GM12878 (cell line): Measurements from ENCODE around the gene CCDC57. TPM values are rescaled to one million over a fixed set of nuclear protein-coding genes. Genes with fewer than 3 reads are reported as not detected.

Source experiments
- ATAC-seq: fragments of 200-7000 bp; cut with Tn5 transposase; 3 replicates; pipeline ENCODE4 v1.9.1; 2020; ENCODE audit warnings: mild to moderate bottlenecking, moderate library complexity
- BruUV-seq: library from RNA; stranded (reverse); fragments of 400-500 nt; replicated peaks from 2 replicates; lab custom pipeline; 2021; lab: Mats Ljungman, UMichigan
- CTCF ChIA-PET: fragments of 300-600 bp; sonication (Branson Sonifier 250); formaldehyde crosslinking; extraction: SDS; loops from one replicate; lab custom pipeline; 2021; ENCODE audit warnings: inconsistent platforms; lab: Yijun Ruan, JAX
- POLR2A ChIA-PET: fragments of 350-600 bp; formaldehyde crosslinking; extraction: SDS; loops from one replicate; lab custom pipeline; 2021; ENCODE audit warnings: inconsistent platforms; lab: Charles Lee
- RAD21 ChIA-PET: fragments of 300-600 bp; sonication (Branson Sonifier 250); formaldehyde crosslinking; loops from one replicate; lab custom pipeline; 2023; ENCODE audit warnings: antibody characterized with exemption; ENCODE audit not compliant: unreplicated experiment; lab: Charles Lee
- SMC1A ChIA-PET: fragments of 300-600 bp; sonication (Branson Sonifier 250); formaldehyde crosslinking; loops from one replicate; lab custom pipeline; 2023; ENCODE audit not compliant: unreplicated experiment, uncharacterized antibody; lab: Charles Lee
- DNase-seq: peaks from one replicate; pipeline ENCODE4 v3.0.0-alpha.2; 2011; ENCODE audit warnings: low read depth, low spot score
- FAIRE-seq: peaks from 3 replicates; lab custom pipeline; 2011; peaks lifted over from hg19 to GRCh38; lab: Jason Lieb, UNC
- H2AFZ ChIP-seq: 2 replicates; pipeline ENCODE4 v1.6.0; 2011; ENCODE audit warnings: low read depth, low read length, control low read depth; ENCODE audit not compliant: control insufficient read depth
- H3K27ac ChIP-seq: 2 replicates; pipeline ENCODE4 v1.5.1; 2011; ENCODE audit warnings: control low read depth; ENCODE audit not compliant: control insufficient read depth, insufficient read depth
- H3K27me3 ChIP-seq, 2 experiments: replicated peaks in 1 of 2; 2 replicates each; pipeline versions ENCODE4 v1.6.0 to v1.6.1; 2011; ENCODE audit warnings: low read length in 1 of 2; ENCODE audit not compliant: control insufficient read depth in 2 of 2, insufficient read depth in 2 of 2
- H3K36me3 ChIP-seq, 2 experiments: 2 replicates each; pipeline ENCODE4 v1.5.1; 2011; ENCODE audit warnings: low read length in 1 of 2; ENCODE audit not compliant: control insufficient read depth in 2 of 2, insufficient read depth in 2 of 2
- H3K4me1 ChIP-seq: 2 replicates; pipeline ENCODE4 v1.6.1; 2011; ENCODE audit warnings: mild to moderate bottlenecking, low read length, moderate library complexity, mixed read lengths; ENCODE audit not compliant: control insufficient read depth, insufficient read depth
- H3K4me2 ChIP-seq: 2 replicates; pipeline ENCODE4 v1.6.0; 2011; ENCODE audit warnings: control low read depth; ENCODE audit not compliant: control insufficient read depth, insufficient read depth
- H3K4me3 ChIP-seq: fragments of 200-600 bp; sonication (generic); 2 replicates; pipeline ENCODE4 v1.5.1; 2016
- H3K79me2 ChIP-seq: 2 replicates; pipeline ENCODE4 v1.6.0; 2011; ENCODE audit warnings: low read length; ENCODE audit not compliant: control insufficient read depth, insufficient read depth
- H3K9ac ChIP-seq: 2 replicates; pipeline ENCODE4 v1.8.0; 2011; ENCODE audit warnings: low read length, control low read depth, mixed read lengths; ENCODE audit not compliant: control insufficient read depth, insufficient read depth
- H3K9me3 ChIP-seq: replicated peaks from 3 replicates; pipeline ENCODE4 v1.5.1; 2011; ENCODE audit warnings: mild to moderate bottlenecking, low read length; ENCODE audit not compliant: control insufficient read depth, insufficient read depth
- H4K20me1 ChIP-seq: 2 replicates; pipeline ENCODE4 v1.6.0; 2011; ENCODE audit not compliant: control insufficient read depth, insufficient read depth
- CHD2 ChIP-seq: IDR thresholded peaks from 2 replicates; pipeline ENCODE4 v1.6.1; 2011; ENCODE audit warnings: low read depth, low read length, improper control_type of control experiment, borderline replicate concordance
- EZH2 ChIP-seq: IDR thresholded peaks from 2 replicates; pipeline ENCODE4 v1.6.1; 2012; ENCODE audit warnings: low read depth, mild to moderate bottlenecking, control low read depth, inconsistent platforms, low read length, borderline replicate concordance; ENCODE audit not compliant: control insufficient read depth
- MYB ChIP-seq: fragments of 150-350 bp; IDR thresholded peaks from 2 replicates; pipeline ENCODE4 v1.6.1; 2014; ENCODE audit warnings: mild to moderate bottlenecking, low read depth, low read length, borderline replicate concordance
- NRF1 ChIP-seq: conservative IDR thresholded peaks from 2 replicates; pipeline ENCODE4 v1.6.1; 2011; ENCODE audit warnings: mild to moderate bottlenecking, low read depth, low read length, improper control_type of control experiment
- POLR2A ChIP-seq: IDR thresholded peaks from 2 replicates; pipeline ENCODE4 v1.6.1; 2011; ENCODE audit warnings: low read depth, mild to moderate bottlenecking, low read length
- POLR2AphosphoS5 ChIP-seq: IDR thresholded peaks from 2 replicates; pipeline ENCODE4 v1.6.1; 2011; ENCODE audit warnings: mild to moderate bottlenecking, low read length, inconsistent platforms
- SUZ12 ChIP-seq: fragments of 200-600 bp; sonication (generic); IDR thresholded peaks from one replicate; pipeline ENCODE4 v1.6.1; 2018; ENCODE audit warnings: antibody characterized with exemption, mild to moderate bottlenecking; ENCODE audit not compliant: unreplicated experiment
- ZBTB33 ChIP-seq: fragments of 450-650 bp; IDR thresholded peaks from 2 replicates; pipeline ENCODE4 v1.6.1; 2017; ENCODE audit warnings: mild to moderate bottlenecking
- ZNF24 ChIP-seq: fragments of 450-650 bp; IDR thresholded peaks from 2 replicates; pipeline ENCODE4 v1.6.1; 2017; ENCODE audit warnings: antibody characterized with exemption, mild to moderate bottlenecking
- WGBS: methylation state at CpG from one replicate; pipeline ENCODE4 v1.1.6; 2016; ENCODE audit warnings: low lambda C conversion rate; ENCODE audit not compliant: insufficient replicate concordance, insufficient coverage; ENCODE audit errors: missing lambda C conversion rate; 5-methylcytosine and 5-hydroxymethylcytosine counted together
- in situ Hi-C: fragments of 300-500 bp; cut with MboI; formaldehyde crosslinking; loops from 9 replicates; pipeline ENCODE4 v1.14.3; 2018; ENCODE audit warnings: mixed read lengths
- intact Hi-C: fragments of 100-400 bp; cut with micrococcal nuclease; formaldehyde crosslinking; loops from one replicate; pipeline ENCODE4 v1.14.2; 2022; ENCODE audit not compliant: unreplicated experiment
- polyA plus RNA-seq, 11 experiments: library from polyadenylated mRNA; depleted of rRNA in 4 of 11; unstranded in 6 of 11; stranded (reverse) in 5 of 11; fragments of >200 nt; fragmentation: Nextera tagmentation in 4 of 11; fragmentation: Illumina TruSeq in 1 of 11; extraction: Ambion mirVana in 4 of 11; extraction: Trizol in 1 of 11; gene quantifications; 1 replicate in 1 of 11; 2 replicates in 10 of 11; pipeline versions ENCODE4 v1.2.1 to v1.2.3, GENCODE V29; 2011 to 2016; ENCODE audit warnings: inconsistent platforms in 2 of 11, missing spikeins in 2 of 11, low read depth in 1 of 11
- total RNA-seq, 4 experiments: library from RNA; depleted of rRNA in 3 of 4; stranded (reverse); fragments of >200 nt in 3 of 4; fragmentation: Illumina TruSeq in 1 of 4; extraction: Trizol in 1 of 4; gene quantifications; 2 replicates each; pipeline versions ENCODE4 v1.2.1 to v1.2.3, GENCODE V29; 2013 to 2021
- TF ChIP-seq, protein P1 (sequence below): IDR thresholded peaks from 2 replicates; pipeline ENCODE4 v1.6.1; 2012; ENCODE audit warnings: low read depth, low read length, improper control_type of control experiment
- TF ChIP-seq, protein P2 (sequence below): fragments of 150-350 bp; IDR thresholded peaks from 2 replicates; pipeline ENCODE4 v1.6.1; 2014; ENCODE audit warnings: mild to moderate bottlenecking, low read depth, low read length

The CCDC57 gene
- total and polyA plus RNA-seq, 10 of the 15 experiments (the other 5 are each of a cell fraction or from before 2014, with no cell fraction given) = 5.4 to 123 (median 45.8) TPM

DNA sequence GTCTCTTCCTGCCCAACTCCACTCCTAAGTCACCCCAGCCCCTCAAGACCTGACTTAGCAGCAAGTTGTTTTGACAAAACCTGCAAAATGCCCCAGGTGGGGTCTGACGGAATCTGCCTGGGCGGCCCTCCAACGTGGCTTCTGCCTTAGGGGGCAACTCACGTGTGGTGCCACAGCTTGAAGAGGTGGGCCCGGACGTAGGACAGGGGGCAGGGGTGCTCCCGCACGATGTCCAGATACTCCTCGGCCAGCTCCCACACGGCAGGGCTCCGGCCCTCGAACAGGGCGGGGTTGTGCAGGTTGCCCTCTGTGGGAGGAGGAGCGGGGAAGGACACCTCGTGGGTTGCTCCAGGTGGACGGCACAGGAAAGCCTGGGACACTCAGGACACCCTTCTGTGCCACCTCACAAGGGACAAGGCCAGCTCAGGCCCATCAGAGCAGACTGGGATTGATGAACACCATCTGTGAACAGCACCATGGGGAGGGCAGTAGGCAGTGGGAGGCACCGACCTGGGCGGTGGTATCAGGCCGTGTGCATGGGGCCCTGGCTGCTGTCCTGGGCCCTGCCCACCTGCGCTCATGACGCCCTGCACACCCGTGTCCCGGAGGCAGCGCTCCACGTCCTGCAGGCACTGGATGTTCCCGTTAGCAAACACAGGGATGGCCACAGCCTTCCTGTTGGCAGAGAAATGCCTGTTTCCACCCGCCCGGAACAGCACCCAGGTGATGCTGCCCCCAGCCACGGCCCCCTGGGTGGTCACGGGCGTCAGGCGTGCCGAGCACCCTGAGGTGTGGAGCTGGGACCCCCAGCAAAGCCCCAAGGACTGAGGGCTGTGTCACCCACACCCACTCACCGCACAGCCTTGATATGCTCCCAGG, 151.4 kb downstream of the CCDC57 start:
- FAIRE-seq (no peak), DNase-seq (no peak), ATAC-seq (no peak)
- BruUV-seq = no TSS peak
- POLR2A ChIA-PET = no interaction called here
- Histone ChIP-seq H3K4me1 (peaks cover 8% of the 10 kb centered on the region), H3K27ac (no peak overlapping the region), H3K9ac (no peak overlapping the region), H3K4me2 (no peak overlapping the region), H3K9me3 (no peaks in the 10 kb centered on the region), H4K20me1 (no peaks in the 10 kb centered on the region), H3K4me3 (no peak overlapping the region), H3K79me2 (peaks cover 19% of the 10 kb centered on the region), H3K27me3 (no peaks in the 10 kb centered on the region), H2AFZ (no peak overlapping the region), H3K36me3 (peaks cover 3 to 26% of the 10 kb centered on the region in 2 experiments)
- WGBS = 87% methylated on average over 32 of the region's 34 CpGs
- in situ Hi-C loops = no loop called here
- RAD21 ChIA-PET = no interaction called here
- SMC1A ChIA-PET = no interaction called here
- TF ChIP-seq POLR2A (peak; percentile 64), NRF1 (no peak), EZH2 (no peak), POLR2AphosphoS5 (peak; percentile 52; the same call in 1 of the 2 replicates), MYB (no peak)
- CTCF ChIA-PET = no interaction called here
- intact Hi-C loops = no loop called here

DNA sequence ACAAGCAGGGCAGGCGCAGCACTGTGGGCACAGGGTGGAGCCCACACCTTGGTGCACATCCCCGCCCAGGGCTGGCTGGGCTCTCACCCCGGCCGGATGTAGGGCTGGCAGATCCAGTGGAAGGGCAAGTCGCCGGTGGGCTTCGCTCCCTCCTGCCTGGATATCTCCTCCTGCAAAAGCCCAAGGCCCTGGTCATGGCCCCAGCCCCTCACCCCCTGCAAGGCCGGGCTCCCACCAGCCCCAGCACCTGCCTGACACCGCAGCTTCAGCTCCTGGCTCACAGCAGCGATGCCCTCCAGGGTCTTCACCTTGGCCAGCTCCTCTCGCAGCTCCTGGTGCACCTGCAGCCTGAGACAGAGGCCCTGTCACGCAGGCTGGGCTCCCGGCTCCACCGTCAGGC, 152.0 kb downstream of the CCDC57 start:
- ChIA-PET CTCF (interaction anchor here (1.1 kb wide), 1 partner anchor 23 kb away, joined by 3 read pairs; the partner anchor contains the start of gene DCXR), POLR2A (no interaction called here), RAD21 (no interaction called here), SMC1A (no interaction called here)
- H3K9me3 ChIP-seq = no peaks in the 10 kb centered on the region
- peaks cover 8% of the 10 kb centered on the region for H3K4me1 ChIP-seq
- H4K20me1 ChIP-seq = no peaks in the 10 kb centered on the region
- in situ Hi-C loops = no loop called here
- ATAC-seq (no peak), FAIRE-seq (no peak), DNase-seq (no peak)
- 90% methylated on average over 12 of the region's 14 CpGs for WGBS
- H3K27me3 ChIP-seq = no peaks in the 10 kb centered on the region
- H3K36me3 ChIP-seq = peaks cover 3 to 31% of the 10 kb centered on the region in 2 experiments
- no peak overlapping the region for H2AFZ ChIP-seq
- BruUV-seq = no TSS peak
- H3K79me2 ChIP-seq = peaks cover 14% of the 10 kb centered on the region
- no peak overlapping the region for H3K4me2 ChIP-seq
- intact Hi-C loops = no loop called here
- H3K4me3 ChIP-seq = no peak overlapping the region
- H3K9ac ChIP-seq = no peak overlapping the region
- no peak overlapping the region for H3K27ac ChIP-seq
- TF ChIP-seq, protein P1, sequence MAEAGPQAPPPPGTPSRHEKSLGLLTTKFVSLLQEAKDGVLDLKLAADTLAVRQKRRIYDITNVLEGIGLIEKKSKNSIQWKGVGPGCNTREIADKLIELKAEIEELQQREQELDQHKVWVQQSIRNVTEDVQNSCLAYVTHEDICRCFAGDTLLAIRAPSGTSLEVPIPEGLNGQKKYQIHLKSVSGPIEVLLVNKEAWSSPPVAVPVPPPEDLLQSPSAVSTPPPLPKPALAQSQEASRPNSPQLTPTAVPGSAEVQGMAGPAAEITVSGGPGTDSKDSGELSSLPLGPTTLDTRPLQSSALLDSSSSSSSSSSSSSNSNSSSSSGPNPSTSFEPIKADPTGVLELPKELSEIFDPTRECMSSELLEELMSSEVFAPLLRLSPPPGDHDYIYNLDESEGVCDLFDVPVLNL = no peak
- TF ChIP-seq ZBTB33 = no peak
- no peak for TF ChIP-seq CHD2
- TF ChIP-seq SUZ12 = no peak
- no peak for TF ChIP-seq ZNF24
- TF ChIP-seq, protein P2, sequence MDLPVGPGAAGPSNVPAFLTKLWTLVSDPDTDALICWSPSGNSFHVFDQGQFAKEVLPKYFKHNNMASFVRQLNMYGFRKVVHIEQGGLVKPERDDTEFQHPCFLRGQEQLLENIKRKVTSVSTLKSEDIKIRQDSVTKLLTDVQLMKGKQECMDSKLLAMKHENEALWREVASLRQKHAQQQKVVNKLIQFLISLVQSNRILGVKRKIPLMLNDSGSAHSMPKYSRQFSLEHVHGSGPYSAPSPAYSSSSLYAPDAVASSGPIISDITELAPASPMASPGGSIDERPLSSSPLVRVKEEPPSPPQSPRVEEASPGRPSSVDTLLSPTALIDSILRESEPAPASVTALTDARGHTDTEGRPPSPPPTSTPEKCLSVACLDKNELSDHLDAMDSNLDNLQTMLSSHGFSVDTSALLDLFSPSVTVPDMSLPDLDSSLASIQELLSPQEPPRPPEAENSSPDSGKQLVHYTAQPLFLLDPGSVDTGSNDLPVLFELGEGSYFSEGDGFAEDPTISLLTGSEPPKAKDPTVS = no peak
